H1 (cell line): ENCODE results near the gene TRIM38. TPM values are rescaled to one million over a fixed set of nuclear protein-coding genes. Genes with fewer than 3 reads are reported as not detected.

Source experiments
- CTCF ChIA-PET: fragments of 300-600 bp; sonication (Branson Sonifier 250); formaldehyde crosslinking; loops from one replicate; lab custom pipeline; 2021; ENCODE audit not compliant: partially characterized antibody; lab: Charles Lee
- POLR2A ChIA-PET: fragments of 300-600 bp; sonication (Branson Sonifier 250); formaldehyde crosslinking; loops from one replicate; lab custom pipeline; 2021; ENCODE audit warnings: inconsistent platforms; ENCODE audit not compliant: partially characterized antibody; lab: Charles Lee
- DNase-seq, 2 experiments: peaks; one replicate each; pipeline versions ENCODE4 v3.0.0 to v3.0.0-alpha.2; 2010 to 2022; ENCODE audit warnings: low spot score in 2 of 2, low read depth in 1 of 2, mixed read lengths in 1 of 2
- FAIRE-seq: peaks from 2 replicates; lab custom pipeline; 2011; peaks lifted over from hg19 to GRCh38; lab: Jason Lieb, UNC
- H2AFZ ChIP-seq: 2 replicates; pipeline ENCODE4 v1.8.1; 2012; ENCODE audit warnings: low read length, inconsistent platforms
- H2AK5ac ChIP-seq: 2 replicates; pipeline ENCODE4 v1.6.1; 2013; ENCODE audit warnings: low read depth, low read length
- H2BK120ac ChIP-seq: replicated peaks from 2 replicates; pipeline ENCODE3; 2013; ENCODE audit warnings: low read depth, low read length, inconsistent platforms
- H2BK12ac ChIP-seq: 2 replicates; pipeline ENCODE4 v1.6.1; 2013; ENCODE audit warnings: low read depth, low read length
- H2BK15ac ChIP-seq: 2 replicates; pipeline ENCODE4 v1.6.1; 2013; ENCODE audit warnings: low read length
- H2BK20ac ChIP-seq: 2 replicates; pipeline ENCODE4 v1.6.1; 2013; ENCODE audit warnings: low read length
- H2BK5ac ChIP-seq: 2 replicates; pipeline ENCODE4 v1.6.1; 2013; ENCODE audit warnings: low read depth, low read length
- H3K14ac ChIP-seq: 2 replicates; pipeline ENCODE4 v1.6.1; 2013; ENCODE audit warnings: inconsistent platforms; ENCODE audit not compliant: insufficient read length
- H3K18ac ChIP-seq: 2 replicates; pipeline ENCODE4 v1.6.1; 2013; ENCODE audit warnings: low read length; ENCODE audit errors: extremely low read depth
- H3K23ac ChIP-seq: 2 replicates; pipeline ENCODE4 v1.6.1; 2013; ENCODE audit warnings: inconsistent platforms; ENCODE audit not compliant: insufficient read length
- H3K23me2 ChIP-seq: 2 replicates; pipeline ENCODE4 v1.6.1; 2013; ENCODE audit warnings: low read depth, low read length
- H3K27ac ChIP-seq: 2 replicates; pipeline ENCODE4 v1.6.1; 2011; ENCODE audit warnings: low read depth, low read length, inconsistent platforms
- H3K27me3 ChIP-seq, 4 experiments: replicated peaks in 1 of 4; 1 replicate in 1 of 4; 2 replicates in 3 of 4; pipeline versions ENCODE4 v1.6.1 to v1.8.1; 2011 to 2013; ENCODE audit warnings: low read length in 3 of 4, mild to moderate bottlenecking in 3 of 4, inconsistent platforms in 2 of 4, mixed read lengths in 2 of 4, moderate library complexity in 1 of 4; ENCODE audit not compliant: control insufficient read depth in 3 of 4, insufficient read depth in 3 of 4; ENCODE audit errors: extremely low read depth in 1 of 4
- H3K36me3 ChIP-seq, 4 experiments: 2 replicates each; pipeline versions ENCODE4 v1.6.1 to v1.8.1; 2011 to 2013; ENCODE audit warnings: mild to moderate bottlenecking in 4 of 4, low read length in 3 of 4, moderate library complexity in 2 of 4, control low read depth in 1 of 4, inconsistent platforms in 1 of 4; ENCODE audit not compliant: insufficient read depth in 4 of 4, control insufficient read depth in 2 of 4
- H3K4ac ChIP-seq: replicated peaks from 2 replicates; pipeline ENCODE3; 2013; ENCODE audit warnings: low read length, low read depth, mixed read lengths, inconsistent platforms; ENCODE audit not compliant: insufficient read length
- H3K4me1 ChIP-seq, 4 experiments: replicated peaks in 1 of 4; 1 replicate in 1 of 4; 2 replicates in 3 of 4; pipeline versions ENCODE4 v1.6.1 to v1.8.1; 2011 to 2013; ENCODE audit warnings: low read length in 3 of 4, inconsistent platforms in 2 of 4, mixed read lengths in 1 of 4; ENCODE audit not compliant: insufficient read depth in 4 of 4, control insufficient read depth in 3 of 4
- H3K4me2 ChIP-seq, 2 experiments: 2 replicates each; pipeline versions ENCODE4 v1.6.1 to v1.8.1; 2011 to 2013; ENCODE audit warnings: low read depth in 2 of 2, low read length in 2 of 2, control low read depth in 1 of 2, inconsistent platforms in 1 of 2, mild to moderate bottlenecking in 1 of 2; ENCODE audit not compliant: insufficient read depth in 1 of 2
- H3K4me3 ChIP-seq, 4 experiments: fragments of 200-600, 300-600 bp in 1 of 4; sonication (generic), shearing (Covaris generic), sonication (Bioruptor Twin) in 1 of 4; 2 replicates each; pipeline versions ENCODE4 v1.5.1 to v1.8.1; 2011 to 2016; ENCODE audit warnings: low read length in 4 of 4, low read depth in 3 of 4, control low read depth in 2 of 4, inconsistent platforms in 2 of 4, mild to moderate bottlenecking in 2 of 4, mixed read lengths in 1 of 4, moderate library complexity in 1 of 4; ENCODE audit not compliant: insufficient read depth in 2 of 4; ENCODE audit errors: extremely low read depth in 1 of 4
- H3K56ac ChIP-seq: replicated peaks from 2 replicates; pipeline ENCODE3; 2013; ENCODE audit warnings: low read depth, mild to moderate bottlenecking, mixed read lengths, low read length, inconsistent platforms; ENCODE audit not compliant: insufficient read length
- H3K79me1 ChIP-seq: 2 replicates; pipeline ENCODE4 v1.6.1; 2013; ENCODE audit warnings: low read depth, low read length, control low read depth
- H3K79me2 ChIP-seq, 2 experiments: 2 replicates each; pipeline versions ENCODE4 v1.6.1 to v1.8.1; 2012 to 2013; ENCODE audit warnings: low read length in 2 of 2, mild to moderate bottlenecking in 2 of 2, inconsistent platforms in 1 of 2; ENCODE audit not compliant: insufficient read depth in 2 of 2, control insufficient read depth in 1 of 2
- H3K9ac ChIP-seq, 4 experiments: replicated peaks in 1 of 4; 1 replicate in 1 of 4; 2 replicates in 3 of 4; pipeline versions ENCODE4 v1.6.1 to v1.8.1; 2011 to 2013; ENCODE audit warnings: low read depth in 3 of 4, low read length in 3 of 4, control low read depth in 2 of 4, mild to moderate bottlenecking in 2 of 4, moderate library complexity in 2 of 4, inconsistent platforms in 1 of 4; ENCODE audit errors: extremely low read depth in 1 of 4
- H3K9me3 ChIP-seq, 2 experiments: 2 replicates each; pipeline versions ENCODE4 v1.6.1 to v1.8.1; 2012 to 2013; ENCODE audit warnings: mild to moderate bottlenecking in 2 of 2, moderate library complexity in 2 of 2, control low read depth in 1 of 2, inconsistent platforms in 1 of 2, low read depth in 1 of 2, low read length in 1 of 2, mixed read lengths in 1 of 2; ENCODE audit not compliant: insufficient read depth in 2 of 2
- H4K20me1 ChIP-seq, 2 experiments: replicated peaks in 1 of 2; 2 replicates each; pipeline versions ENCODE3 to v1.8.1; 2011 to 2013; ENCODE audit warnings: inconsistent platforms in 2 of 2, low read length in 2 of 2, mild to moderate bottlenecking in 1 of 2; ENCODE audit not compliant: insufficient read depth in 2 of 2, control insufficient read depth in 1 of 2
- H4K5ac ChIP-seq: 2 replicates; pipeline ENCODE4 v1.6.1; 2013; ENCODE audit warnings: low read length, low read depth, mixed read lengths, inconsistent platforms; ENCODE audit not compliant: insufficient read length
- H4K8ac ChIP-seq: 2 replicates; pipeline ENCODE4 v1.8.0; 2013; ENCODE audit warnings: mild to moderate bottlenecking, moderate library complexity, low read length, inconsistent platforms; ENCODE audit not compliant: insufficient read depth; ENCODE audit errors: extremely low read depth
- H4K91ac ChIP-seq: replicated peaks from 2 replicates; pipeline ENCODE3; 2013; ENCODE audit warnings: low read length, mixed read lengths, inconsistent platforms; ENCODE audit not compliant: insufficient read length
- BRCA1 ChIP-seq: IDR thresholded peaks from 2 replicates; pipeline ENCODE4 v1.6.1; 2012; ENCODE audit warnings: low read depth, low read length, improper control_type of control experiment
- EZH2 ChIP-seq: fragments of 200-600 bp; sonication (generic); IDR thresholded peaks from 2 replicates; pipeline ENCODE4 v1.7.1; 2012; ENCODE audit warnings: low read depth, mild to moderate bottlenecking, moderate library complexity, low read length, inconsistent platforms; ENCODE audit not compliant: severe bottlenecking
- JUND ChIP-seq: IDR thresholded peaks from 2 replicates; pipeline ENCODE4 v1.6.1; 2011; ENCODE audit warnings: mild to moderate bottlenecking, improper control_type of control experiment, low read length
- KDM4A ChIP-seq: IDR thresholded peaks from one replicate; pipeline ENCODE4 v1.7.1; 2012; ENCODE audit warnings: low read depth, mild to moderate bottlenecking, moderate library complexity, low read length, inconsistent platforms; ENCODE audit not compliant: severe bottlenecking
- KDM5A ChIP-seq: fragments of 200-600 bp; IDR thresholded peaks from 2 replicates; pipeline ENCODE4 v1.7.1; 2012; ENCODE audit warnings: mild to moderate bottlenecking, low read length, inconsistent platforms, mixed read lengths
- NANOG ChIP-seq: IDR thresholded peaks from 2 replicates; pipeline ENCODE4 v1.6.1; 2011; ENCODE audit warnings: low read length, low read depth, mild to moderate bottlenecking, inconsistent platforms; ENCODE audit not compliant: insufficient read depth, poor library complexity, severe bottlenecking
- RAD21 ChIP-seq, 2 experiments: IDR thresholded peaks in 1 of 2; conservative IDR thresholded peaks in 1 of 2; 2 replicates each; pipeline ENCODE4 v1.6.1; 2011; ENCODE audit warnings: low read depth in 2 of 2, low read length in 2 of 2, improper control_type of control experiment in 1 of 2, inconsistent platforms in 1 of 2, mild to moderate bottlenecking in 1 of 2, moderate library complexity in 1 of 2
- SIN3A ChIP-seq, 2 experiments: IDR thresholded peaks in 1 of 2; conservative IDR thresholded peaks in 1 of 2; 2 replicates each; pipeline ENCODE4 v1.6.1; 2011 to 2012; ENCODE audit warnings: low read length in 2 of 2, improper control_type of control experiment in 1 of 2, low read depth in 1 of 2, mild to moderate bottlenecking in 1 of 2
- TAF7 ChIP-seq: optimal IDR thresholded peaks from 2 replicates; pipeline ENCODE3; 2011; ENCODE audit warnings: low read depth, mild to moderate bottlenecking, inconsistent platforms, low read length, moderate library complexity, borderline replicate concordance
- WGBS, 2 experiments: shearing (Covaris generic) in 1 of 2; methylation state at CpG; one replicate each; pipeline versions ENCODE4 v1.1.6 to v1.1.7; 2013 to 2015; ENCODE audit warnings: low lambda C conversion rate in 2 of 2, mixed read lengths in 2 of 2, inconsistent platforms in 1 of 2, low coverage in 1 of 2, missing lambda C conversion rate in 1 of 2; ENCODE audit not compliant: insufficient replicate concordance in 2 of 2, insufficient coverage in 1 of 2, insufficient read length in 1 of 2; ENCODE audit errors: extremely low coverage in 1 of 2, missing lambda C conversion rate in 1 of 2; 5-methylcytosine and 5-hydroxymethylcytosine counted together
- polyA plus RNA-seq, 7 experiments: library from polyadenylated mRNA; depleted of rRNA in 3 of 7; stranded (reverse) in 5 of 7; unstranded in 2 of 7; fragments of >200 nt in 5 of 7; fragments of 200-250 nt in 2 of 7; gene quantifications; 1 replicate in 5 of 7; 2 replicates in 1 of 7; 4 replicates in 1 of 7; pipeline versions ENCODE4 v1.2.1 to v1.2.3, GENCODE V29; 2011 to 2013; ENCODE audit warnings: missing spikeins in 2 of 7, mixed read lengths in 2 of 7
- total RNA-seq: library from RNA; stranded (reverse); fragmentation: NEBNext Ultra II Directional; extraction: Animal tissue kit (Norgen Biotek cat#: 25700); gene quantifications from 2 replicates; pipeline ENCODE4 v1.2.1, GENCODE V29; 2021
- TF ChIP-seq, protein P1 (sequence below): IDR thresholded peaks from 2 replicates; pipeline ENCODE4 v1.6.1; 2012; ENCODE audit warnings: inconsistent platforms

The TRIM38 gene
- total and polyA plus RNA-seq, 2 of the 8 experiments (the other 6 are each of a cell fraction or from before 2014, with no cell fraction given) = 0.43 to 0.56 TPM

DNA sequence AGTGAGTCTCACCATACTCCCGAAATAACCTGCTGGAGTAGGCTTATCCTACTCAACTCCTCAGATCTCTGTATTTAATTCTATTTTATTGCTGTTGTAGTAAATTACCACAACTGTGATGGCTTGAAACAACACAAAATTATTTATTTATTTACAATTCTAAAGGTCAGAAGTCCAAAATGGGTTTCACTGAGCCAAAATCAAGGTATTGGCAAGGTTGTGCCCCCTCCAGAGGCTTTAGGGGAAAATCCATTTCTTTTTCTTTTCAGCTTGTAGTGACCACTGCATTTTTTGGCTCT lies 31.2 kb upstream of the TRIM38 start:
- Histone ChIP-seq H2AK5ac (no peak overlapping the region), H3K56ac (no peak overlapping the region), H3K79me1 (no peaks in the 10 kb centered on the region), H3K79me2 (no peaks in the 10 kb centered on the region), H3K23ac (no peak overlapping the region), H2BK20ac (no peak overlapping the region), H2AFZ (no peak overlapping the region), H2BK12ac (no peak overlapping the region), H3K27me3 (no peaks in the 10 kb centered on the region), H4K20me1 (no peaks in the 10 kb centered on the region), H3K4me3 (no peak overlapping the region), H3K4me2 (no peak overlapping the region), H3K4me1 (no peaks in the 10 kb centered on the region), H2BK5ac (no peak overlapping the region), H3K14ac (no peak overlapping the region), H3K23me2 (no peaks in the 10 kb centered on the region), H3K27ac (no peak overlapping the region), H2BK15ac (no peak overlapping the region), H2BK120ac (no peak overlapping the region), H3K4ac (no peak overlapping the region), H3K9me3 (no peaks in the 10 kb centered on the region), H4K8ac (no peak overlapping the region), H4K5ac (no peak overlapping the region), H3K9ac (no peak overlapping the region), H3K36me3 (no peaks in the 10 kb centered on the region), H3K18ac (no peak overlapping the region), H4K91ac (no peak overlapping the region)
- ChIA-PET POLR2A (interaction anchor here (1.6 kb wide), 1 partner anchor 89 kb away, joined by 5 read pairs; a partner anchor contains a TSS), CTCF (interaction anchor here (0.9 to 1.2 kb wide), 2 partner anchors 11 to 61 kb away, joined by 3 to 4 read pairs; no protein-coding TSS in a partner anchor)
- 86% methylated on average over 1 of the region's 1 CpG; no CpG with 5 or more reads in 1 of the 2 experiments for WGBS, 2 experiments
- FAIRE-seq (no peak), DNase-seq (no peak)
- TF ChIP-seq NANOG = no peak
- no peak for TF ChIP-seq JUND
- TF ChIP-seq TAF7 = no peak
- TF ChIP-seq EZH2 = no peak
- no peak for TF ChIP-seq BRCA1
- TF ChIP-seq, protein P1, sequence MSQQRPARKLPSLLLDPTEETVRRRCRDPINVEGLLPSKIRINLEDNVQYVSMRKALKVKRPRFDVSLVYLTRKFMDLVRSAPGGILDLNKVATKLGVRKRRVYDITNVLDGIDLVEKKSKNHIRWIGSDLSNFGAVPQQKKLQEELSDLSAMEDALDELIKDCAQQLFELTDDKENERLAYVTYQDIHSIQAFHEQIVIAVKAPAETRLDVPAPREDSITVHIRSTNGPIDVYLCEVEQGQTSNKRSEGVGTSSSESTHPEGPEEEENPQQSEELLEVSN = no peak
- TF ChIP-seq KDM4A = no peak
- no peak for TF ChIP-seq KDM5A
- no peak for TF ChIP-seq SIN3A (conservative IDR thresholded peaks at IDR 0.05 in 1 of 2, IDR thresholded peaks at IDR 0.05 in 1 of 2; ENCODE audit: low read depth in 1 of 2, low read length in 2 of 2)
- no peak for TF ChIP-seq RAD21 (IDR thresholded peaks at IDR 0.05 in 1 of 2, conservative IDR thresholded peaks at IDR 0.05 in 1 of 2; ENCODE audit: low read depth in 2 of 2, low read length in 2 of 2)
